Measurements from ENCODE around the gene NR2C1.

The NR2C1 gene

GRCh38 chr12:95116341-95116740 is 42.9 kb upstream of the NR2C1 start:
- no peak for DNase-seq (ENCODE audit: extremely low read depth, insufficient read length)
- no peak overlapping the region for H3K4me3 ChIP-seq (replicated peaks; ENCODE audit: low read depth, low read length)
- TF ChIP-seq CTCF (IDR thresholded peaks at IDR 0.05; ENCODE audit: insufficient read depth, low read length, poor library complexity, severe bottlenecking): no peak
- no peaks in the 10 kb centered on the region; the same call in 1 of the 2 replicates for H3K36me3 ChIP-seq (ENCODE audit: control insufficient read depth, insufficient read depth, low read length)
- H3K27me3 ChIP-seq (replicated peaks; ENCODE audit: control insufficient read depth, insufficient read depth, low read length): no peaks in the 10 kb centered on the region

GRCh38 chr12:95115641-95116040 is 42.2 kb upstream of the NR2C1 start:
- H3K4me3 ChIP-seq (replicated peaks; ENCODE audit: low read depth, low read length): no peak overlapping the region
- H3K27me3 ChIP-seq (replicated peaks; ENCODE audit: control insufficient read depth, insufficient read depth, low read length): no peaks in the 10 kb centered on the region
- TF ChIP-seq CTCF (IDR thresholded peaks at IDR 0.05; ENCODE audit: insufficient read depth, low read length, poor library complexity, severe bottlenecking): no peak
- peaks cover under 1% of the 10 kb centered on the region; the same call in 1 of the 2 replicates for H3K36me3 ChIP-seq (ENCODE audit: control insufficient read depth, insufficient read depth, low read length)
- no peak for DNase-seq (ENCODE audit: extremely low read depth, insufficient read length)

- Histone ChIP-seq H3K27me3 (replicated peaks; ENCODE audit: control insufficient read depth, insufficient read depth, low read length) (no peaks in the 10 kb centered on the region), H3K4me3 (replicated peaks; ENCODE audit: low read depth, low read length) (no peak overlapping the region), H3K36me3 (ENCODE audit: control insufficient read depth, insufficient read depth, low read length) (peaks cover 2% of the 10 kb centered on the region; the same call in 1 of the 2 replicates)
- no peak for DNase-seq (ENCODE audit: extremely low read depth, insufficient read length)
- no peak for TF ChIP-seq CTCF (IDR thresholded peaks at IDR 0.05; ENCODE audit: insufficient read depth, low read length, poor library complexity, severe bottlenecking)
These were observed 41.5 kb upstream of the NR2C1 start for GRCh38 chr12:95114766-95115405.

GRCh38 chr12:95107362-95107761 is 33.9 kb upstream of the NR2C1 start:
- no peak for TF ChIP-seq CTCF (IDR thresholded peaks at IDR 0.05; ENCODE audit: insufficient read depth, low read length, poor library complexity, severe bottlenecking)
- peaks cover 2% of the 10 kb centered on the region; the same call in 1 of the 2 replicates for H3K36me3 ChIP-seq (ENCODE audit: control insufficient read depth, insufficient read depth, low read length)

GRCh38 chr12:95105540-95105939 is 32.1 kb upstream of the NR2C1 start:
- TF ChIP-seq CTCF (IDR thresholded peaks at IDR 0.05; ENCODE audit: insufficient read depth, low read length, poor library complexity, severe bottlenecking): no peak
- H3K4me3 ChIP-seq (replicated peaks; ENCODE audit: low read depth, low read length): no peak overlapping the region
- 0 out of 2 replicates have a peak, but pooled peaks cover under 1% of the 10 kb centered on the region for H3K36me3 ChIP-seq (ENCODE audit: control insufficient read depth, insufficient read depth, low read length)
- DNase-seq (ENCODE audit: extremely low read depth, insufficient read length): no peak
- H3K27me3 ChIP-seq (replicated peaks; ENCODE audit: control insufficient read depth, insufficient read depth, low read length): no peaks in the 10 kb centered on the region

More at GRCh38 chr12:95107362-95107761, 33.9 kb upstream of the NR2C1 start:
- Histone ChIP-seq H3K4me3 (replicated peaks; ENCODE audit: low read depth, low read length) (no peak overlapping the region), H3K27me3 (replicated peaks; ENCODE audit: control insufficient read depth, insufficient read depth, low read length) (no peaks in the 10 kb centered on the region)
- DNase-seq (ENCODE audit: extremely low read depth, insufficient read length): no peak
